SK-N-SH (cell line): Measurements from ENCODE around the gene RNU4-1. TPM values are rescaled to one million over a fixed set of nuclear protein-coding genes. Genes with fewer than 3 reads are reported as not detected.

Experiments used
- CTCF ChIA-PET: fragments of 300-600, 350-600 bp; formaldehyde crosslinking; extraction: SDS; loops from one replicate; lab custom pipeline; 2021; lab: Yijun Ruan, JAX
- POLR2A ChIA-PET: fragments of 350-600 bp; sonication (Branson Sonifier 250); formaldehyde crosslinking; extraction: SDS; loops from one replicate; lab custom pipeline; 2020; ENCODE audit warnings: antibody characterized with exemption, inconsistent platforms; lab: Yijun Ruan, JAX
- DNase-seq: peaks from one replicate; pipeline ENCODE4 v3.0.0; 2012
- H2AFZ ChIP-seq: fragments of 200-600 bp; sonication (generic); 2 replicates; pipeline ENCODE4 v1.8.1; 2016; ENCODE audit warnings: antibody characterized with exemption, mild to moderate bottlenecking, low read depth
- H3F3A ChIP-seq: fragments of 200-600 bp; sonication (generic); replicated peaks from 2 replicates; pipeline ENCODE3; 2016; ENCODE audit warnings: antibody characterized with exemption, mild to moderate bottlenecking; ENCODE audit not compliant: insufficient read depth
- H3K27ac ChIP-seq, 2 experiments: fragments of 200-500 bp in 1 of 2; fragments of 200-600 bp in 1 of 2; sonication (Bioruptor generic) in 1 of 2; sonication (generic), shearing (Covaris generic) in 1 of 2; 2 replicates each; pipeline versions ENCODE4 v1.5.1 to v1.6.1; 2014 to 2016; ENCODE audit warnings: low read depth in 2 of 2, inconsistent platforms in 1 of 2, low read length in 1 of 2, mild to moderate bottlenecking in 1 of 2, mixed read lengths in 1 of 2
- H3K27me3 ChIP-seq: fragments of 200-600 bp; sonication (generic), shearing (Covaris generic); 2 replicates; pipeline ENCODE4 v1.6.1; 2016; ENCODE audit warnings: mixed run types; ENCODE audit not compliant: insufficient read depth
- H3K36me3 ChIP-seq, 2 experiments: fragments of 200-500 bp in 1 of 2; fragments of 200-600 bp in 1 of 2; sonication (Bioruptor generic) in 1 of 2; sonication (generic) in 1 of 2; replicated peaks in 1 of 2; 2 replicates each; pipeline versions ENCODE3 to v1.5.1; 2014 to 2016; ENCODE audit warnings: low read length in 1 of 2, mild to moderate bottlenecking in 1 of 2; ENCODE audit not compliant: insufficient read depth in 2 of 2, control insufficient read depth in 1 of 2
- H3K4me1 ChIP-seq, 2 experiments: fragments of 200-500 bp in 1 of 2; fragments of 200-600 bp in 1 of 2; sonication (Bioruptor generic) in 1 of 2; sonication (generic), shearing (Covaris generic) in 1 of 2; 2 replicates each; pipeline versions ENCODE4 v1.5.1 to v1.6.1; 2014 to 2016; ENCODE audit warnings: low read depth in 1 of 2, low read length in 1 of 2, mixed run types in 1 of 2; ENCODE audit not compliant: insufficient read depth in 2 of 2, control insufficient read depth in 1 of 2
- H3K4me2 ChIP-seq: fragments of 200-600 bp; sonication (generic), shearing (Covaris generic); 2 replicates; pipeline ENCODE4 v1.6.1; 2017; ENCODE audit warnings: mixed run types
- H3K4me3 ChIP-seq, 2 experiments: fragments of 200-500 bp in 1 of 2; fragments of 200-600 bp in 1 of 2; sonication (Bioruptor generic) in 1 of 2; sonication (generic), shearing (Covaris generic) in 1 of 2; 2 replicates each; pipeline versions ENCODE4 v1.5.1 to v1.8.1; 2014 to 2016; ENCODE audit warnings: low read depth in 2 of 2, inconsistent platforms in 1 of 2, low read length in 1 of 2, mild to moderate bottlenecking in 1 of 2, mixed read lengths in 1 of 2, moderate library complexity in 1 of 2
- H3K79me2 ChIP-seq: fragments of 200-600 bp; sonication (generic); 2 replicates; pipeline ENCODE4 v1.8.1; 2017; ENCODE audit warnings: mild to moderate bottlenecking; ENCODE audit not compliant: insufficient read depth
- H3K9ac ChIP-seq: fragments of 200-600 bp; sonication (generic); 2 replicates; pipeline ENCODE4 v1.6.1; 2017; ENCODE audit warnings: mixed run types
- H3K9me2 ChIP-seq: fragments of 200-600 bp; sonication (generic); 2 replicates; pipeline ENCODE4 v1.6.1; 2017; ENCODE audit warnings: mixed run types
- H3K9me3 ChIP-seq: fragments of 200-600 bp; sonication (generic); 2 replicates; pipeline ENCODE4 v1.6.1; 2017; ENCODE audit warnings: mixed run types, mild to moderate bottlenecking, moderate library complexity
- H4K20me1 ChIP-seq: fragments of 200-600 bp; sonication (generic); 2 replicates; pipeline ENCODE4 v1.6.1; 2017; ENCODE audit warnings: mild to moderate bottlenecking, mixed run types; ENCODE audit not compliant: insufficient read depth
- ELF1 ChIP-seq: IDR thresholded peaks from 2 replicates; pipeline ENCODE4 v1.4.0; 2012
- FOXM1 ChIP-seq: IDR thresholded peaks from 2 replicates; pipeline ENCODE4 v1.4.0; 2012; ENCODE audit warnings: low read depth, mild to moderate bottlenecking
- GABPA ChIP-seq: IDR thresholded peaks from 2 replicates; pipeline ENCODE4 v1.4.0; 2012; ENCODE audit warnings: low read depth, mild to moderate bottlenecking
- GATA2 ChIP-seq: sonication (generic); formaldehyde crosslinking; IDR thresholded peaks from 2 replicates; pipeline ENCODE4 v1.5.0; 2020; ENCODE audit warnings: mild to moderate bottlenecking, missing genetic modification reagents
- IRF3 ChIP-seq: fragments of 150-350 bp; IDR thresholded peaks from 2 replicates; pipeline ENCODE4 v1.6.1; 2016; ENCODE audit warnings: mild to moderate bottlenecking, low read depth, low read length
- JUND ChIP-seq: IDR thresholded peaks from 2 replicates; pipeline ENCODE4 v1.4.0; 2012
- MXI1 ChIP-seq: IDR thresholded peaks from 2 replicates; pipeline ENCODE4 v1.6.1; 2012; ENCODE audit warnings: mild to moderate bottlenecking, low read depth, low read length, improper control_type of control experiment
- PBX3 ChIP-seq: IDR thresholded peaks from 2 replicates; pipeline ENCODE4; 2012
- REST ChIP-seq: IDR thresholded peaks from 2 replicates; pipeline ENCODE4 v1.6.1; 2012; ENCODE audit warnings: mild to moderate bottlenecking, low read depth, low read length, moderate library complexity
- RFX5 ChIP-seq: IDR thresholded peaks from 2 replicates; pipeline ENCODE4 v1.6.1; 2012; ENCODE audit warnings: mild to moderate bottlenecking, improper control_type of control experiment, low read length
- SIN3A ChIP-seq: IDR thresholded peaks from 2 replicates; pipeline ENCODE4 v1.6.1; 2012; ENCODE audit warnings: low read depth, mild to moderate bottlenecking, low read length, moderate library complexity, borderline replicate concordance
- TAF1 ChIP-seq: IDR thresholded peaks from 2 replicates; pipeline ENCODE4 v1.6.1; 2012; ENCODE audit warnings: low read depth, mild to moderate bottlenecking, low read length, moderate library complexity, borderline replicate concordance
- TEAD4 ChIP-seq: IDR thresholded peaks from 2 replicates; pipeline ENCODE4 v1.4.0; 2012; ENCODE audit warnings: mild to moderate bottlenecking, borderline replicate concordance; ENCODE audit not compliant: insufficient read depth
- USF2 ChIP-seq: fragments of 150-350 bp; IDR thresholded peaks from 2 replicates; pipeline ENCODE4 v1.6.1; 2017; ENCODE audit warnings: antibody characterized with exemption, low read length, low read depth, borderline replicate concordance
- WGBS: methylation state at CpG from one replicate; pipeline ENCODE4 v1.1.6; 2017; ENCODE audit warnings: low lambda C conversion rate; 5-methylcytosine and 5-hydroxymethylcytosine counted together
- polyA plus RNA-seq, 3 experiments: library from polyadenylated mRNA; depleted of rRNA; stranded (reverse); fragments of >200 nt; gene quantifications; 2 replicates each; pipeline ENCODE4 v1.2.3, GENCODE V29; 2012
- TF ChIP-seq, protein P1 (sequence below): IDR thresholded peaks from 2 replicates; pipeline ENCODE4 v1.4.0; 2012; ENCODE audit warnings: low read depth, borderline replicate concordance

Gene RNU4-1
- polyA plus RNA-seq, 1 of the 3 experiments (the other 2 are of a cell fraction) = not detected

DNA sequence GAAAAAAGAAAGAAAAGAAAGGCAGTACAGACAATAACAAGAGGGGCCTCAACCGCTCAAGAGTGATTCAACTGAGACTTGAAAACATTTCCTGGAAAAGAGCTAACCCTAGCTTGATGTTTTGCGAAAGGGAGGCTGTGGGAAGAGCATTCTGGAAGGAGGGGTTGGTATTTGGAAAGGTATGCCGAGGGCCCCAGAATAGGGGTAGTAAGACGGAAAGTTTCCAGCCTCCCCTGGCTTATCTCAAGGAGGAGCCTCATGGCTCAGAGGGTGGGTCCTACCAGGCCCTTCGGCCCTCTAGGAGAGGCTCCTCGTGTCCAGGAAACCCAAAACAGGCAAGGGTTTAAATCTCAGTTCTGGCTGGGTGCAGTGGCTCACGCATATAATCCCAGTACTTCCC is 9.7 kb downstream of the RNU4-1 start:
- Histone ChIP-seq H3K4me3 (no peak overlapping the region), H3K4me2 (no peak overlapping the region), H3K4me1 (no peaks in the 10 kb centered on the region), H3K9ac (no peak overlapping the region), H3K27me3 (no peaks in the 10 kb centered on the region), H3K79me2 (no peaks in the 10 kb centered on the region), H3K27ac (no peak overlapping the region), H2AFZ (no peak overlapping the region), H3K36me3 (no peaks in the 10 kb centered on the region), H4K20me1 (no peaks in the 10 kb centered on the region), H3K9me3 (no peaks in the 10 kb centered on the region), H3K9me2 (no peaks in the 10 kb centered on the region), H3F3A (no peaks in the 10 kb centered on the region)
- DNase-seq = no peak
- ChIA-PET CTCF (interaction anchor here (1.2 to 2.6 kb wide), 3 partner anchors 18 to 55 kb away, joined by 3 to 16 read pairs (median 4); partner anchors contain the start of gene PXN), POLR2A (interaction anchor here (0.7 kb wide), 1 partner anchor 10 kb away, joined by 3 read pairs; the partner anchor contains the start of gene RNU4-1)
- WGBS = 89% methylated on average over 6 of the region's 7 CpGs
- TF ChIP-seq, protein P1, sequence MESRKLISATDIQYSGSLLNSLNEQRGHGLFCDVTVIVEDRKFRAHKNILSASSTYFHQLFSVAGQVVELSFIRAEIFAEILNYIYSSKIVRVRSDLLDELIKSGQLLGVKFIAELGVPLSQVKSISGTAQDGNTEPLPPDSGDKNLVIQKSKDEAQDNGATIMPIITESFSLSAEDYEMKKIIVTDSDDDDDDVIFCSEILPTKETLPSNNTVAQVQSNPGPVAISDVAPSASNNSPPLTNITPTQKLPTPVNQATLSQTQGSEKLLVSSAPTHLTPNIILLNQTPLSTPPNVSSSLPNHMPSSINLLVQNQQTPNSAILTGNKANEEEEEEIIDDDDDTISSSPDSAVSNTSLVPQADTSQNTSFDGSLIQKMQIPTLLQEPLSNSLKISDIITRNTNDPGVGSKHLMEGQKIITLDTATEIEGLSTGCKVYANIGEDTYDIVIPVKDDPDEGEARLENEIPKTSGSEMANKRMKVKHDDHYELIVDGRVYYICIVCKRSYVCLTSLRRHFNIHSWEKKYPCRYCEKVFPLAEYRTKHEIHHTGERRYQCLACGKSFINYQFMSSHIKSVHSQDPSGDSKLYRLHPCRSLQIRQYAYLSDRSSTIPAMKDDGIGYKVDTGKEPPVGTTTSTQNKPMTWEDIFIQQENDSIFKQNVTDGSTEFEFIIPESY = no peak
- no peak for TF ChIP-seq TAF1
- no peak for TF ChIP-seq GABPA
- no peak for TF ChIP-seq TEAD4
- TF ChIP-seq IRF3 = no peak
- TF ChIP-seq FOXM1 = no peak

DNA sequence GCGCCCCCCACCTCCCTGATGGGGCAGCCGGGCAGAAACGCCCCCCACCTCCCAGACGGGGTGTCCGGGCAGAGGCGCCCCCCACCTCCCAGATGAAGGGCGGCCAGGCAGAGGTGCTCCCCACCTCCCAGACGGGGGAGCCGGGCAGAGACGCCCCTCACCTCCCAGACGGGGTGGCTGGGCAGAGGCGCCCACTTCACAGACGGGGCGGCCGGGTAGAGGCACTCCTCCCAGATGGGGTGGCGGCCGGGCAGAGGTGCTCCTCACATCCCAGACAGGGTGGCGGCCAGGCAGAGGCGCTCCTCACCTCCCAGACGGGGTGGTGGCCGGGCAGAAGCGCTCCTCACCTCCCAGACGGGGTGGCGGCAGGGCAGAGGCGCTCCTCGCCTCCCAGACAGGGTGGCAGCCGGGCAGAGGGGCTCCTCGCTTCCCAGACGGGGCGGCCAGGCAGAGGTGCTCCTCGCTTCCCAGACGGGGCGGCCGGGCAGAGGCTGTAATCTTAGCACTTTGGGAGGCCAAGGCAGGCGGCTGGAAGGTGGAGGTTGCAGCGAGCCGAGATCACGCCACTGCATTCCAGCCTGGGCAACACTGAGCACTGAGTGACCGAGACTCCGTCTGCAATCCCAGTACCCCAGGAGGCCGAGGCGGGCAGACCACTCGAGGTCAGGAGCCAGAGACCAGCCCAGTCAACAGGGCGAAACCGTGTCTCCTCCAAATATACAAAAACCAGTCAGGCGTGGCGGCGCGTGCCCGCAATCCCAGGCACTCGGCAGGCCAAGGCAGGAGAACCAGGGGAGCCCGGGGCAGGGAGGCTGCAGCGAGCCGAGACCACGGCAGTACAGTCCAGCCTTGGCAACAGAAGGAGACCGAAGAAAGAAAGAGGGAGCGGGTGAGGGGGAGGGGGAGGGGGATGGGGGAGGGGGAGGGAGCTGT is 14.6 kb downstream of the RNU4-1 start:
- CTCF ChIA-PET = interaction anchor here (1.8 kb wide), 1 partner anchor 50 kb away, joined by 7 read pairs; no protein-coding TSS in a partner anchor
- Histone ChIP-seq H3K4me1 (no peaks in the 10 kb centered on the region), H2AFZ (no peak overlapping the region), H4K20me1 (no peaks in the 10 kb centered on the region), H3K27ac (no peak overlapping the region), H3F3A (no peaks in the 10 kb centered on the region), H3K4me3 (no peak overlapping the region), H3K9me3 (no peaks in the 10 kb centered on the region), H3K4me2 (no peak overlapping the region), H3K36me3 (no peaks in the 10 kb centered on the region), H3K9ac (no peak overlapping the region), H3K9me2 (no peaks in the 10 kb centered on the region), H3K27me3 (no peaks in the 10 kb centered on the region), H3K79me2 (no peaks in the 10 kb centered on the region)
- 91% methylated on average over 31 of the region's 57 CpGs for WGBS
- TF ChIP-seq GATA2 (CRISPR knock-in tag) (no peak), IRF3 (no peak), PBX3 (no peak), ELF1 (no peak), JUND (no peak), RFX5 (no peak), USF2 (no peak), MXI1 (no peak), REST (no peak), SIN3A (no peak)
- DNase-seq = no peak
- POLR2A ChIA-PET = interaction anchor here (2.1 kb wide), 1 partner anchor 13 kb away, joined by 12 read pairs; the partner anchor contains the start of gene RNU4-2
